Measurements from ENCODE around the gene VASH1.

DNA sequence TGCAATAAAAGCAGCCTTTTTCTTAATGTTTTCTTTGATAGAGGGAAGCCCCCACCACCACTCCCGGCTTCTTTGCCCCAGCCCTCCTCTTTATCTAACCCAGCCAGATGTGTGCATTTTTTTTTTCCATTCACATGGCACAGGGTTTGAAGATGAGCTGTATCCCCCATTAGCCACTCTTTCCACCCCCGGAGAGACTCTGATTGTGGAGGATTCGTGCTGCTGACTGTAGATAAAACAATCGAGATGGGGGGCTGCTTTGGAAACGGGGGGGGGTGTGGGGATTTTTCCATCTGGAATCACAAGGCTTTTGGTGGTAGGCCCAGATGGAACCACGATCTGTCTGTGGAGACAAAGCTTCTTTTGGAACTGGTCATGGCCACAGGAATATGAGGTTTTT is 46.2 kb upstream of the VASH1 start:
- TF ChIP-seq, protein P1, sequence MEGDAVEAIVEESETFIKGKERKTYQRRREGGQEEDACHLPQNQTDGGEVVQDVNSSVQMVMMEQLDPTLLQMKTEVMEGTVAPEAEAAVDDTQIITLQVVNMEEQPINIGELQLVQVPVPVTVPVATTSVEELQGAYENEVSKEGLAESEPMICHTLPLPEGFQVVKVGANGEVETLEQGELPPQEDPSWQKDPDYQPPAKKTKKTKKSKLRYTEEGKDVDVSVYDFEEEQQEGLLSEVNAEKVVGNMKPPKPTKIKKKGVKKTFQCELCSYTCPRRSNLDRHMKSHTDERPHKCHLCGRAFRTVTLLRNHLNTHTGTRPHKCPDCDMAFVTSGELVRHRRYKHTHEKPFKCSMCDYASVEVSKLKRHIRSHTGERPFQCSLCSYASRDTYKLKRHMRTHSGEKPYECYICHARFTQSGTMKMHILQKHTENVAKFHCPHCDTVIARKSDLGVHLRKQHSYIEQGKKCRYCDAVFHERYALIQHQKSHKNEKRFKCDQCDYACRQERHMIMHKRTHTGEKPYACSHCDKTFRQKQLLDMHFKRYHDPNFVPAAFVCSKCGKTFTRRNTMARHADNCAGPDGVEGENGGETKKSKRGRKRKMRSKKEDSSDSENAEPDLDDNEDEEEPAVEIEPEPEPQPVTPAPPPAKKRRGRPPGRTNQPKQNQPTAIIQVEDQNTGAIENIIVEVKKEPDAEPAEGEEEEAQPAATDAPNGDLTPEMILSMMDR (IDR thresholded peaks at IDR 0.05), result no peak
- no peak for TF ChIP-seq EZH2phosphoT487 (IDR thresholded peaks at IDR 0.05; ENCODE audit: borderline replicate concordance, low read depth)

All from SK-N-SH (cell line).